IMR-90 (cell line): ENCODE data around the gene YJEFN3. TPM values are rescaled to one million over a fixed set of nuclear protein-coding genes. Genes with fewer than 3 reads are reported as not detected.

Experiments
- ATAC-seq: fragments of 200-7000 bp; cut with Tn5 transposase; 2 replicates; pipeline ENCODE4 v1.9.1; 2020; ENCODE audit warnings: low read depth, mild to moderate bottlenecking, moderate library complexity
- BruUV-seq: library from RNA; stranded (reverse); fragments of 400-500 nt; replicated peaks from 2 replicates; lab custom pipeline; 2021; lab: Mats Ljungman, UMichigan
- CTCF ChIA-PET: fragments of 300-600 bp; formaldehyde crosslinking; extraction: SDS; loops from one replicate; lab custom pipeline; 2021; ENCODE audit warnings: antibody characterized with exemption; lab: Yijun Ruan, JAX
- POLR2A ChIA-PET: fragments of 300-600 bp; sonication (Branson Sonifier 250); formaldehyde crosslinking; loops from one replicate; lab custom pipeline; 2022; ENCODE audit warnings: antibody characterized with exemption; ENCODE audit not compliant: unreplicated experiment; lab: Charles Lee
- DNase-seq: peaks from one replicate; pipeline ENCODE4 v3.0.0; 2013
- H2AFZ ChIP-seq: replicated peaks from 2 replicates; pipeline ENCODE3; 2013; ENCODE audit warnings: low read length, mild to moderate bottlenecking; ENCODE audit not compliant: poor library complexity
- H2AK5ac ChIP-seq: 2 replicates; pipeline ENCODE4 v1.6.1; 2013; ENCODE audit warnings: low read depth, low read length, inconsistent platforms
- H2AK9ac ChIP-seq: replicated peaks from 2 replicates; pipeline ENCODE3; 2013; ENCODE audit warnings: mild to moderate bottlenecking, low read depth, low read length, moderate library complexity; ENCODE audit not compliant: poor library complexity
- H2BK120ac ChIP-seq: 2 replicates; pipeline ENCODE4 v1.6.1; 2013; ENCODE audit warnings: low read depth, low read length, inconsistent platforms
- H2BK15ac ChIP-seq: 3 replicates; pipeline ENCODE4 v1.6.1; 2013; ENCODE audit warnings: low read depth, low read length, inconsistent platforms
- H2BK20ac ChIP-seq: 2 replicates; pipeline ENCODE4 v1.6.1; 2013; ENCODE audit warnings: low read depth, mild to moderate bottlenecking, inconsistent platforms, low read length, moderate library complexity
- H2BK5ac ChIP-seq: 2 replicates; pipeline ENCODE4 v1.6.1; 2013; ENCODE audit warnings: mild to moderate bottlenecking, low read depth, low read length, inconsistent platforms; ENCODE audit not compliant: poor library complexity, severe bottlenecking
- H3K14ac ChIP-seq: replicated peaks from 2 replicates; pipeline ENCODE4 v1.6.1; 2013; ENCODE audit warnings: low read depth, low read length, inconsistent platforms
- H3K18ac ChIP-seq: 2 replicates; pipeline ENCODE4 v1.6.1; 2013; ENCODE audit warnings: low read depth, low read length, control low read depth
- H3K23ac ChIP-seq: 2 replicates; pipeline ENCODE4 v1.6.1; 2013; ENCODE audit warnings: low read depth, low read length, inconsistent platforms
- H3K27ac ChIP-seq: 2 replicates; pipeline ENCODE4 v1.5.1; 2013; ENCODE audit warnings: mild to moderate bottlenecking, control low read depth, low read length; ENCODE audit not compliant: insufficient read depth
- H3K27me3 ChIP-seq: 2 replicates; pipeline ENCODE4 v1.6.1; 2013; ENCODE audit warnings: low read length; ENCODE audit not compliant: control insufficient read depth, insufficient read depth
- H3K36me3 ChIP-seq: 2 replicates; pipeline ENCODE4 v1.6.1; 2013; ENCODE audit warnings: low read length, mixed read lengths; ENCODE audit not compliant: control insufficient read depth, insufficient read depth
- H3K4ac ChIP-seq: 2 replicates; pipeline ENCODE4 v1.6.1; 2013; ENCODE audit warnings: low read depth, low read length, inconsistent platforms
- H3K4me1 ChIP-seq: 2 replicates; pipeline ENCODE4 v1.6.1; 2013; ENCODE audit warnings: low read length, mixed read lengths; ENCODE audit not compliant: control insufficient read depth, insufficient read depth
- H3K4me2 ChIP-seq: 2 replicates; pipeline ENCODE4 v1.6.1; 2013; ENCODE audit warnings: low read depth, mild to moderate bottlenecking, control low read depth, low read length, moderate library complexity
- H3K4me3 ChIP-seq: 2 replicates; pipeline ENCODE4 v1.5.1; 2013; ENCODE audit warnings: low read depth, mild to moderate bottlenecking, control low read depth, low read length, moderate library complexity; ENCODE audit not compliant: insufficient read depth
- H3K56ac ChIP-seq: 2 replicates; pipeline ENCODE4 v1.6.1; 2013; ENCODE audit warnings: low read length, inconsistent platforms; ENCODE audit not compliant: insufficient read depth; ENCODE audit errors: extremely low read depth
- H3K79me1 ChIP-seq, 2 experiments: 2 replicates each; pipeline ENCODE4 v1.6.1; 2013; ENCODE audit warnings: low read length in 2 of 2, inconsistent platforms in 1 of 2, low read depth in 1 of 2
- H3K9ac ChIP-seq: 2 replicates; pipeline ENCODE4 v1.6.1; 2013; ENCODE audit warnings: low read depth, low read length, control low read depth
- H3K9me1 ChIP-seq: 2 replicates; pipeline ENCODE4 v1.6.1; 2013; ENCODE audit warnings: low read length, inconsistent platforms; ENCODE audit not compliant: insufficient read depth
- H3K9me3 ChIP-seq: 2 replicates; pipeline ENCODE4 v1.6.1; 2013; ENCODE audit warnings: low read length; ENCODE audit not compliant: control insufficient read depth, insufficient read depth
- H4K20me1 ChIP-seq: 2 replicates; pipeline ENCODE4 v1.6.1; 2013; ENCODE audit warnings: low read length, inconsistent platforms; ENCODE audit not compliant: insufficient read depth
- H4K5ac ChIP-seq: 2 replicates; pipeline ENCODE4 v1.6.1; 2013; ENCODE audit warnings: mild to moderate bottlenecking, low read depth, low read length, control low read depth
- H4K8ac ChIP-seq, 2 experiments: 2 replicates each; pipeline ENCODE4 v1.6.1; 2013; ENCODE audit warnings: low read depth in 2 of 2, low read length in 2 of 2, control low read depth in 1 of 2, inconsistent platforms in 1 of 2
- H4K91ac ChIP-seq: 2 replicates; pipeline ENCODE4 v1.6.1; 2013; ENCODE audit warnings: low read depth, low read length, inconsistent platforms; ENCODE audit not compliant: insufficient read depth
- CEBPB ChIP-seq: IDR thresholded peaks from 2 replicates; pipeline ENCODE4 v1.6.1; 2012; ENCODE audit warnings: low read depth, low read length, improper control_type of control experiment
- CHD1 ChIP-seq: IDR thresholded peaks from 2 replicates; pipeline ENCODE4 v1.6.1; 2012; ENCODE audit warnings: low read depth, low read length, improper control_type of control experiment
- FOS ChIP-seq: fragments of 150-350 bp; IDR thresholded peaks from 2 replicates; pipeline ENCODE4 v1.6.1; 2016; ENCODE audit warnings: low read depth, low read length
- MAFK ChIP-seq: IDR thresholded peaks from 2 replicates; pipeline ENCODE4 v1.6.1; 2012; ENCODE audit warnings: low read depth, low read length, improper control_type of control experiment
- MAZ ChIP-seq: IDR thresholded peaks from 2 replicates; pipeline ENCODE4 v1.6.1; 2012; ENCODE audit warnings: low read depth, mild to moderate bottlenecking, low read length, improper control_type of control experiment, moderate library complexity, borderline replicate concordance
- MXI1 ChIP-seq: IDR thresholded peaks from 2 replicates; pipeline ENCODE4 v1.6.1; 2012; ENCODE audit warnings: low read depth, mild to moderate bottlenecking, low read length, moderate library complexity, borderline replicate concordance
- NFE2L2 ChIP-seq: fragments of 150-350 bp; IDR thresholded peaks from 2 replicates; pipeline ENCODE4 v1.6.1; 2016; ENCODE audit warnings: low read depth, mild to moderate bottlenecking, low read length
- POLR2A ChIP-seq: IDR thresholded peaks from 2 replicates; pipeline ENCODE4 v1.6.1; 2012; ENCODE audit warnings: mild to moderate bottlenecking, low read depth, low read length
- RAD21 ChIP-seq: IDR thresholded peaks from 2 replicates; pipeline ENCODE4 v1.6.1; 2012; ENCODE audit warnings: low read length, improper control_type of control experiment
- RFX5 ChIP-seq: IDR thresholded peaks from 2 replicates; pipeline ENCODE4 v1.8.0; 2012; ENCODE audit warnings: low read depth, mild to moderate bottlenecking, low read length, moderate library complexity
- WGBS, 2 experiments: methylation state at CpG; one replicate each; pipeline versions ENCODE4 v1.1.5 to v1.1.7; 2013; ENCODE audit warnings: missing lambda C conversion rate in 2 of 2; ENCODE audit not compliant: insufficient read length in 1 of 2; ENCODE audit errors: extremely low coverage in 2 of 2; 5-methylcytosine and 5-hydroxymethylcytosine counted together
- dilution Hi-C: fragments of 300-500 bp; cut with HindIII; formaldehyde crosslinking; loops from one replicate; pipeline ENCODE4 v1.14.3; 2018; ENCODE audit warnings: low sequenced_read_pairs; ENCODE audit not compliant: unreplicated experiment
- in situ Hi-C: fragments of 300-500 bp; cut with MboI; formaldehyde crosslinking; loops from 3 replicates; pipeline ENCODE4 v1.14.3; 2019; ENCODE audit warnings: low sequenced_read_pairs, inconsistent platforms, mixed read lengths
- intact Hi-C: fragments of 100-400 bp; cut with micrococcal nuclease; formaldehyde crosslinking; loops from 2 replicates; pipeline ENCODE4 v1.10.0; 2022
- polyA plus RNA-seq, 3 experiments: library from polyadenylated mRNA; depleted of rRNA; stranded (reverse); fragments of >200 nt; gene quantifications; 2 replicates each; pipeline ENCODE4 v1.2.3, GENCODE V29; 2012; ENCODE audit warnings: low replicate concordance in 1 of 3
- total RNA-seq: library from RNA; depleted of rRNA; stranded (reverse); fragments of >200 nt; gene quantifications from 2 replicates; pipeline ENCODE4 v1.2.3, GENCODE V29; 2012
- TF ChIP-seq, protein P1 (sequence below): fragments of 150-350 bp; IDR thresholded peaks from 2 replicates; pipeline ENCODE4 v1.6.1; 2016; ENCODE audit warnings: low read depth, mild to moderate bottlenecking, low read length, moderate library complexity, borderline replicate concordance
- TF ChIP-seq, protein P2 (sequence below): fragments of 150-350 bp; IDR thresholded peaks from 2 replicates; pipeline ENCODE4 v1.6.1; 2017; ENCODE audit warnings: mild to moderate bottlenecking, antibody characterized with exemption, low read length, low read depth
- TF ChIP-seq, protein P3 (sequence below): conservative IDR thresholded peaks from 2 replicates; pipeline ENCODE4 v1.5.1; 2012; ENCODE audit warnings: mild to moderate bottlenecking, low read depth, low read length, improper control_type of control experiment

The YJEFN3 gene
- total and polyA plus RNA-seq, 2 of the 4 experiments (the other 2 are of a cell fraction): 0.72 to 4.0 TPM

DNA sequence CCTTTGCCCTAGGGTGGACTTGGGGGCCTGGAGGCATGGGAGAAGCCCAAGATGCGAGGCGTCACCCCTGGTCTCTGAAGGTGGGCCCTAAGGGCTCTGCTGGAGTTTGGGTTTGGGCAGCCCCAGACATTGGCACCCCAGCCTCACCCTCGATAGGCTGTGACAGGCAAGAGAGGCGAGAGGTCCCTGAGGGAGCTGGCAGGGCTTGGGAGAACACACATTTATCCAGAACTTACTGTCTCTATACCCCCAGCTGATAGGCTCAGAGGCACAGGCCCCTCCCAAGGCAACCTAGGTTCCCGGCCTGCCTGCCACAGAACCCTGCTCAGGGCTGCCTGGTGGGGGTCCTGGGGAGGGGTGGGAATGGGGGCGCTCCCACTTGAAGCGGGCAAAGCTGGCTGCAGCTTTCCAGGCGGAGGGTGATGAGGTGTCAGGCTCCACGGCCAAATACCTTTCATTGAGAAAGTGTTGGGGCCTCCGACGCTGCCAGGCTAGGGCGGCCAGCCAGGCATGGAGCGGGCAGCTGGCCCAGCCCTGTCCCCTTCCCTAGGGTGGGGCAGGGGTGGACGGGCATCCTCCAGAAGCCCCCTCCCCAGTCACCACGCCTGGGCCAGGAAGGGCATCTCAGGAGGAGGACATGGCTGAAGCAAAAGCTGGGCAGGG, 19.1 kb downstream of the YJEFN3 start:
- no peak for ATAC-seq
- Histone ChIP-seq H3K79me1 (no peaks in the 10 kb centered on the region), H3K4ac (no peak overlapping the region), H3K14ac (no peak overlapping the region), H3K56ac (no peak overlapping the region), H2AFZ (no peak overlapping the region), H2AK5ac (no peak overlapping the region), H4K5ac (no peak overlapping the region), H2BK15ac (no peak overlapping the region), H3K18ac (no peak overlapping the region), H3K4me3 (no peak overlapping the region), H4K91ac (no peak overlapping the region), H3K4me1 (no peaks in the 10 kb centered on the region), H3K36me3 (no peaks in the 10 kb centered on the region), H4K8ac (no peak overlapping the region), H2AK9ac (no peak overlapping the region), H2BK120ac (no peak overlapping the region), H2BK20ac (no peak overlapping the region), H3K4me2 (no peak overlapping the region), H3K27ac (no peak overlapping the region), H3K9me3 (no peaks in the 10 kb centered on the region), H3K9me1 (no peaks in the 10 kb centered on the region), H3K27me3 (peaks cover 12% of the 10 kb centered on the region; the same call in 1 of the 2 replicates), H4K20me1 (no peaks in the 10 kb centered on the region; the same call in 1 of the 2 replicates), H3K23ac (no peak overlapping the region), H3K9ac (no peak overlapping the region), H2BK5ac (no peak overlapping the region)
- no peak for DNase-seq
- dilution Hi-C loops: no loop called here
- CTCF ChIA-PET: no interaction called here
- TF ChIP-seq RAD21 (no peak), MAFK (no peak), FOS (no peak), RFX5 (no peak), CEBPB (no peak), CHD1 (no peak), MAZ (no peak), POLR2A (no peak), NFE2L2 (no peak), MXI1 (no peak)
- TF ChIP-seq, protein P1, sequence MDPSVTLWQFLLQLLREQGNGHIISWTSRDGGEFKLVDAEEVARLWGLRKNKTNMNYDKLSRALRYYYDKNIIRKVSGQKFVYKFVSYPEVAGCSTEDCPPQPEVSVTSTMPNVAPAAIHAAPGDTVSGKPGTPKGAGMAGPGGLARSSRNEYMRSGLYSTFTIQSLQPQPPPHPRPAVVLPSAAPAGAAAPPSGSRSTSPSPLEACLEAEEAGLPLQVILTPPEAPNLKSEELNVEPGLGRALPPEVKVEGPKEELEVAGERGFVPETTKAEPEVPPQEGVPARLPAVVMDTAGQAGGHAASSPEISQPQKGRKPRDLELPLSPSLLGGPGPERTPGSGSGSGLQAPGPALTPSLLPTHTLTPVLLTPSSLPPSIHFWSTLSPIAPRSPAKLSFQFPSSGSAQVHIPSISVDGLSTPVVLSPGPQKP: no peak
- TF ChIP-seq, protein P2, sequence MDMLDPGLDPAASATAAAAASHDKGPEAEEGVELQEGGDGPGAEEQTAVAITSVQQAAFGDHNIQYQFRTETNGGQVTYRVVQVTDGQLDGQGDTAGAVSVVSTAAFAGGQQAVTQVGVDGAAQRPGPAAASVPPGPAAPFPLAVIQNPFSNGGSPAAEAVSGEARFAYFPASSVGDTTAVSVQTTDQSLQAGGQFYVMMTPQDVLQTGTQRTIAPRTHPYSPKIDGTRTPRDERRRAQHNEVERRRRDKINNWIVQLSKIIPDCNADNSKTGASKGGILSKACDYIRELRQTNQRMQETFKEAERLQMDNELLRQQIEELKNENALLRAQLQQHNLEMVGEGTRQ: no peak
- TF ChIP-seq, protein P3, sequence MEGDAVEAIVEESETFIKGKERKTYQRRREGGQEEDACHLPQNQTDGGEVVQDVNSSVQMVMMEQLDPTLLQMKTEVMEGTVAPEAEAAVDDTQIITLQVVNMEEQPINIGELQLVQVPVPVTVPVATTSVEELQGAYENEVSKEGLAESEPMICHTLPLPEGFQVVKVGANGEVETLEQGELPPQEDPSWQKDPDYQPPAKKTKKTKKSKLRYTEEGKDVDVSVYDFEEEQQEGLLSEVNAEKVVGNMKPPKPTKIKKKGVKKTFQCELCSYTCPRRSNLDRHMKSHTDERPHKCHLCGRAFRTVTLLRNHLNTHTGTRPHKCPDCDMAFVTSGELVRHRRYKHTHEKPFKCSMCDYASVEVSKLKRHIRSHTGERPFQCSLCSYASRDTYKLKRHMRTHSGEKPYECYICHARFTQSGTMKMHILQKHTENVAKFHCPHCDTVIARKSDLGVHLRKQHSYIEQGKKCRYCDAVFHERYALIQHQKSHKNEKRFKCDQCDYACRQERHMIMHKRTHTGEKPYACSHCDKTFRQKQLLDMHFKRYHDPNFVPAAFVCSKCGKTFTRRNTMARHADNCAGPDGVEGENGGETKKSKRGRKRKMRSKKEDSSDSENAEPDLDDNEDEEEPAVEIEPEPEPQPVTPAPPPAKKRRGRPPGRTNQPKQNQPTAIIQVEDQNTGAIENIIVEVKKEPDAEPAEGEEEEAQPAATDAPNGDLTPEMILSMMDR: no peak
- BruUV-seq: no TSS peak
- intact Hi-C loops: no loop called here
- POLR2A ChIA-PET: no interaction called here
- in situ Hi-C loops: loop anchor here (25.0 kb wide), 1 partner anchor 414 kb away; no protein-coding TSS in a partner anchor
- no CpG with 5 or more reads among the region's 15 CpGs for WGBS, 2 experiments
